Measurements from ENCODE around the gene NXPE3.

Gene NXPE3

GRCh38 chr3:101812895-101813294, 33.9 kb downstream of the NXPE3 start:
- Histone ChIP-seq H3F3A (ENCODE audit: insufficient read depth, low read length) (peaks cover 6% of the 10 kb centered on the region; the same call in 1 of the 2 replicates), H3K27ac (ENCODE audit: low read length) (no peak overlapping the region), H3K9me3 (replicated peaks; ENCODE audit: insufficient read depth, low read length) (no peaks in the 10 kb centered on the region), H3K4me1 (ENCODE audit: low read length) (peaks cover 26% of the 10 kb centered on the region), H4K20me1 (ENCODE audit: insufficient read depth, low read length) (no peaks in the 10 kb centered on the region), H3K9ac (ENCODE audit: low read length) (no peak overlapping the region), H3K79me2 (ENCODE audit: low read length) (peaks cover 87% of the 10 kb centered on the region), H3K36me3 (replicated peaks; ENCODE audit: insufficient read depth, low read length) (peaks cover 3% of the 10 kb centered on the region; the same call in 1 of the 2 replicates), H2AFZ (ENCODE audit: low read length) (no peak overlapping the region), H3K4me3 (ENCODE audit: low read length) (no peak overlapping the region), H3K9me2 (replicated peaks; ENCODE audit: insufficient read depth, low read length) (no peaks in the 10 kb centered on the region), H3K4me2 (ENCODE audit: low read depth, low read length) (no peak overlapping the region), H3K27me3 (replicated peaks; ENCODE audit: insufficient read depth, low read length) (no peaks in the 10 kb centered on the region)
- TF ChIP-seq CTCF (IDR thresholded peaks at IDR 0.05; ENCODE audit: low read length) (no peak), EZH2phosphoT487 (IDR thresholded peaks at IDR 0.05; ENCODE audit: low read length) (no peak), EZH2 (optimal IDR thresholded peaks at IDR 0.05; ENCODE audit: low read depth, low read length) (no peak)
- DNase-seq, result no peak

- Histone ChIP-seq H3K9ac (ENCODE audit: low read length) (no peak overlapping the region), H3K9me3 (replicated peaks; ENCODE audit: insufficient read depth, low read length) (no peaks in the 10 kb centered on the region), H3K4me2 (ENCODE audit: low read depth, low read length) (no peak overlapping the region), H3K4me1 (ENCODE audit: low read length) (peaks cover 17% of the 10 kb centered on the region), H2AFZ (ENCODE audit: low read length) (no peak overlapping the region), H3F3A (ENCODE audit: insufficient read depth, low read length) (no peaks in the 10 kb centered on the region), H3K79me2 (ENCODE audit: low read length) (peaks cover 85% of the 10 kb centered on the region), H3K27ac (ENCODE audit: low read length) (no peak overlapping the region), H4K20me1 (ENCODE audit: insufficient read depth, low read length) (no peaks in the 10 kb centered on the region), H3K36me3 (replicated peaks; ENCODE audit: insufficient read depth, low read length) (peaks cover 3% of the 10 kb centered on the region), H3K27me3 (replicated peaks; ENCODE audit: insufficient read depth, low read length) (no peaks in the 10 kb centered on the region), H3K9me2 (replicated peaks; ENCODE audit: insufficient read depth, low read length) (no peaks in the 10 kb centered on the region), H3K4me3 (ENCODE audit: low read length) (no peak overlapping the region)
- DNase-seq, result no peak
- TF ChIP-seq CTCF (IDR thresholded peaks at IDR 0.05; ENCODE audit: low read length), result peak; percentile 53
- no peak for TF ChIP-seq EZH2 (optimal IDR thresholded peaks at IDR 0.05; ENCODE audit: low read depth, low read length)
- TF ChIP-seq EZH2phosphoT487 (IDR thresholded peaks at IDR 0.05; ENCODE audit: low read length), result no peak
These were observed 34.9 kb downstream of the NXPE3 start for GRCh38 chr3:101813817-101814440.

- Histone ChIP-seq H3K27ac (ENCODE audit: low read length) (no peak overlapping the region), H3K9me2 (replicated peaks; ENCODE audit: insufficient read depth, low read length) (no peaks in the 10 kb centered on the region), H3K27me3 (replicated peaks; ENCODE audit: insufficient read depth, low read length) (no peaks in the 10 kb centered on the region), H3K4me3 (ENCODE audit: low read length) (no peak overlapping the region), H3K9me3 (replicated peaks; ENCODE audit: insufficient read depth, low read length) (no peaks in the 10 kb centered on the region), H3K9ac (ENCODE audit: low read length) (no peak overlapping the region), H2AFZ (ENCODE audit: low read length) (no peak overlapping the region), H3K36me3 (replicated peaks; ENCODE audit: insufficient read depth, low read length) (peaks cover 3% of the 10 kb centered on the region), H3F3A (ENCODE audit: insufficient read depth, low read length) (no peaks in the 10 kb centered on the region), H4K20me1 (ENCODE audit: insufficient read depth, low read length) (no peaks in the 10 kb centered on the region), H3K4me2 (ENCODE audit: low read depth, low read length) (no peak overlapping the region), H3K79me2 (ENCODE audit: low read length) (peaks cover 84% of the 10 kb centered on the region), H3K4me1 (ENCODE audit: low read length) (peaks cover 8% of the 10 kb centered on the region)
- TF ChIP-seq EZH2 (optimal IDR thresholded peaks at IDR 0.05; ENCODE audit: low read depth, low read length) (no peak), EZH2phosphoT487 (IDR thresholded peaks at IDR 0.05; ENCODE audit: low read length) (no peak), CTCF (IDR thresholded peaks at IDR 0.05; ENCODE audit: low read length) (no peak)
- no peak for DNase-seq
These were observed 35.8 kb downstream of the NXPE3 start for GRCh38 chr3:101814835-101815234.
